H9 (cell line): ENCODE measurements around the gene MSH4. TPM values are rescaled to one million over a fixed set of nuclear protein-coding genes. Genes with fewer than 3 reads are reported as not detected.

Experiments used
- DNase-seq: peaks from one replicate; pipeline ENCODE4 v3.0.0-alpha.2; 2017
- H2AFZ ChIP-seq: one replicate; pipeline ENCODE4 v1.6.1; 2013; ENCODE audit warnings: mild to moderate bottlenecking, low read length, control low read depth, moderate library complexity
- H2AK5ac ChIP-seq: 2 replicates; pipeline ENCODE4 v1.6.1; 2013; ENCODE audit warnings: low read length, control low read depth, mixed read lengths; ENCODE audit not compliant: insufficient read length
- H2BK120ac ChIP-seq: one replicate; pipeline ENCODE4 v1.6.1; 2013; ENCODE audit warnings: low read depth, mild to moderate bottlenecking, low read length, control low read depth, inconsistent platforms; ENCODE audit not compliant: poor library complexity, severe bottlenecking
- H2BK12ac ChIP-seq: 2 replicates; pipeline ENCODE4 v1.6.1; 2013; ENCODE audit warnings: low read length, control low read depth, mixed read lengths, low read depth; ENCODE audit not compliant: insufficient read length
- H2BK15ac ChIP-seq: 2 replicates; pipeline ENCODE4 v1.6.1; 2013; ENCODE audit warnings: low read depth, low read length, control low read depth
- H2BK20ac ChIP-seq: one replicate; pipeline ENCODE4 v1.6.1; 2013; ENCODE audit warnings: low read depth, mild to moderate bottlenecking, low read length, control low read depth, inconsistent platforms; ENCODE audit not compliant: poor library complexity, severe bottlenecking
- H2BK5ac ChIP-seq: 2 replicates; pipeline ENCODE4 v1.6.1; 2013; ENCODE audit warnings: low read length, control low read depth, mixed read lengths; ENCODE audit not compliant: insufficient read length
- H3K14ac ChIP-seq: 2 replicates; pipeline ENCODE4 v1.6.1; 2013; ENCODE audit warnings: low read length, control low read depth; ENCODE audit not compliant: insufficient read depth
- H3K18ac ChIP-seq: 2 replicates; pipeline ENCODE4 v1.6.1; 2013; ENCODE audit warnings: low read depth, mild to moderate bottlenecking, mixed read lengths, low read length, control low read depth; ENCODE audit not compliant: insufficient read length
- H3K23ac ChIP-seq: 2 replicates; pipeline ENCODE4 v1.6.1; 2013; ENCODE audit warnings: low read length, control low read depth, mixed read lengths, low read depth; ENCODE audit not compliant: insufficient read length
- H3K23me2 ChIP-seq: 2 replicates; pipeline ENCODE4 v1.6.1; 2013; ENCODE audit warnings: low read depth, mild to moderate bottlenecking, mixed read lengths, low read length, control low read depth; ENCODE audit not compliant: insufficient read length, poor library complexity, severe bottlenecking
- H3K27ac ChIP-seq: 2 replicates; pipeline ENCODE4 v1.5.1; 2013; ENCODE audit warnings: low read length, control low read depth, mixed read lengths, low read depth; ENCODE audit not compliant: insufficient read length
- H3K27me3 ChIP-seq: 2 replicates; pipeline ENCODE4 v1.6.1; 2013; ENCODE audit warnings: low read length, control low read depth, inconsistent platforms; ENCODE audit not compliant: insufficient read depth
- H3K4ac ChIP-seq: 2 replicates; pipeline ENCODE4 v1.6.1; 2013; ENCODE audit warnings: low read depth, mild to moderate bottlenecking, control low read depth, inconsistent platforms, low read length, moderate library complexity
- H3K4me1 ChIP-seq: 2 replicates; pipeline ENCODE4 v1.6.1; 2013; ENCODE audit warnings: low read length, control low read depth, inconsistent platforms; ENCODE audit not compliant: insufficient read depth
- H3K4me2 ChIP-seq: 2 replicates; pipeline ENCODE4 v1.6.1; 2013; ENCODE audit warnings: low read length, control low read depth, mixed read lengths; ENCODE audit not compliant: insufficient read length, insufficient read depth
- H3K56ac ChIP-seq: 2 replicates; pipeline ENCODE4 v1.6.1; 2013; ENCODE audit warnings: low read depth, mild to moderate bottlenecking, mixed read lengths, low read length, control low read depth; ENCODE audit not compliant: insufficient read length
- H3K79me1 ChIP-seq: 2 replicates; pipeline ENCODE4 v1.6.1; 2013; ENCODE audit warnings: low read depth, mild to moderate bottlenecking, moderate library complexity, low read length, control low read depth, inconsistent platforms; ENCODE audit not compliant: insufficient read depth, poor library complexity, severe bottlenecking
- H3K79me2 ChIP-seq: 2 replicates; pipeline ENCODE4 v1.6.1; 2013; ENCODE audit warnings: low read length, control low read depth, inconsistent platforms; ENCODE audit not compliant: insufficient read depth
- H3K9ac ChIP-seq: 2 replicates; pipeline ENCODE4 v1.6.1; 2013; ENCODE audit warnings: low read length, control low read depth, mixed read lengths; ENCODE audit not compliant: insufficient read length; ENCODE audit errors: extremely low read depth
- H3K9me3 ChIP-seq: one replicate; pipeline ENCODE4 v1.6.1; 2013; ENCODE audit warnings: low read depth, low read length, inconsistent platforms; ENCODE audit not compliant: control insufficient read depth
- H3T11ph ChIP-seq: one replicate; pipeline ENCODE4 v1.6.1; 2013; ENCODE audit warnings: mild to moderate bottlenecking, low read length, control low read depth, inconsistent platforms
- H4K20me1 ChIP-seq: one replicate; pipeline ENCODE4 v1.6.1; 2013; ENCODE audit not compliant: control insufficient read depth, insufficient read length, insufficient read depth
- H4K5ac ChIP-seq: 2 replicates; pipeline ENCODE4 v1.6.1; 2013; ENCODE audit warnings: low read depth, mild to moderate bottlenecking, mixed read lengths, low read length, control low read depth; ENCODE audit not compliant: insufficient read length
- H4K8ac ChIP-seq: replicated peaks from 2 replicates; pipeline ENCODE4 v1.6.1; 2013; ENCODE audit warnings: low read length, control low read depth, mixed read lengths, low read depth; ENCODE audit not compliant: insufficient read length
- H4K91ac ChIP-seq: 2 replicates; pipeline ENCODE4 v1.6.1; 2013; ENCODE audit warnings: low read depth, mild to moderate bottlenecking, moderate library complexity, mixed read lengths, low read length, control low read depth; ENCODE audit not compliant: insufficient read length
- H3K27ac Mint-ChIP-seq, 3 experiments: 2 replicates in 2 of 3; 3 replicates in 1 of 3; pipeline ENCODE4 v1.8.0; 2020 to 2021; ENCODE audit warnings: mixed read lengths in 3 of 3, mild to moderate bottlenecking in 1 of 3, moderate library complexity in 1 of 3
- H3K27me3 Mint-ChIP-seq: 2 replicates; pipeline ENCODE4 v1.8.0; 2021; ENCODE audit warnings: low read depth, mild to moderate bottlenecking, moderate library complexity, mixed read lengths
- H3K36me3 Mint-ChIP-seq, 3 experiments: 2 replicates in 2 of 3; 3 replicates in 1 of 3; pipeline ENCODE4 v1.8.0; 2020 to 2021; ENCODE audit warnings: low read depth in 3 of 3, mixed read lengths in 3 of 3; ENCODE audit not compliant: insufficient read depth in 1 of 3
- H3K4me1 Mint-ChIP-seq, 2 experiments: 2 replicates each; pipeline ENCODE4 v1.8.0; 2020; ENCODE audit warnings: mixed read lengths in 2 of 2
- H3K4me3 Mint-ChIP-seq, 2 experiments: 2 replicates in 1 of 2; 3 replicates in 1 of 2; pipeline ENCODE4 v1.8.0; 2020 to 2021; ENCODE audit warnings: mild to moderate bottlenecking in 2 of 2, mixed read lengths in 2 of 2, moderate library complexity in 1 of 2
- H3K9me3 Mint-ChIP-seq, 2 experiments: 2 replicates in 1 of 2; 3 replicates in 1 of 2; pipeline ENCODE4 v1.8.0; 2020; ENCODE audit warnings: mild to moderate bottlenecking in 2 of 2, mixed read lengths in 2 of 2, moderate library complexity in 1 of 2
- WGBS: extraction: QIAGEN DNeasy Blood & Tissue Kit; methylation state at CpG from one replicate; pipeline ENCODE4 v1.1.7; 2013; ENCODE audit warnings: missing lambda C conversion rate, low lambda C conversion rate, mixed read lengths; ENCODE audit not compliant: insufficient read length; ENCODE audit errors: extremely low coverage; 5-methylcytosine and 5-hydroxymethylcytosine counted together
- total RNA-seq: library from RNA; stranded (reverse); gene quantifications from 2 replicates; pipeline ENCODE4 v1.2.1, GENCODE V29; 2021
- TF ChIP-seq, protein P1 (sequence below): fragments of 200-600 bp; sonication (generic); conservative IDR thresholded peaks from 3 replicates; pipeline ENCODE4 v1.8.0; 2021; ENCODE audit warnings: antibody characterized with exemption, mild to moderate bottlenecking

MSH4 gene
- total RNA-seq, 1 experiment from 2014 or later: 0.63 TPM

DNA sequence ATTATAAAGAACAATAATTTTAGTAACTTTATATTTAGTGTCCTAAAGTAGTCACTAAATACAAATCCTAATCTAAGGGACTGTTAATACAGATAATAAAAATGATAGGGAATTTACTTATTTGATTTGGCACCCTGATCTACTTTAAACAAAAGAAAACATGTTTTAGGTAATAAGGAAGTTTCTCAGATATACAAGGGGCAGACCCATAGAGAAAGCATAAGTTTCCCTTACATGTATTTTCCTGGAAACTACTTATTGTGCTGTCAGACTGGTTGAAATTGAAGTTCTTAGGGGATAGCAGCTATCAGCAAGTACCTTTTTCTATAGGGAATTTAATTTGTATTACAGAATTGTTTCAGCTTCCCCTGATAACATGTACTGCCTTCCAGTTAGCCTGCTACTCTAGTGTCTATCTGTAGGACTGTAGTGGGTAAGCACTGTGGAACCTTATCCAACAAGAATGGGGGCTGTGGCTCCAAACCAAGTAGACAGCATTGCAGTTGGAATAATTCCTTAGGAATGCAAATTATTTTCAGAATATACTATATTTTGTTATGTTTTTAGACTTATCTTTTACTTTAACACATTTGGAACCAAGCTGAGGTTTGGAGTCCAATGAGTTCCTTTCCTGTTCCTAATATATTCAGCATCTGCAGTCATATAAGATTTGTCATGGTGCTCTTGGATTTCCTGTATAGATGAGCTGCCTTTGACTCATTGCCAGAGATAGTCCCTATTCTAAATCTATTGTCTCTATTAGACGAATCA is 14.7 kb downstream of the MSH4 start:
- no peaks in the 10 kb centered on the region for H3K36me3 Mint-ChIP-seq
- no CpG with 5 or more reads among the region's 1 CpG for WGBS
- no peak overlapping the region for H4K8ac ChIP-seq
- H3T11ph ChIP-seq: no peak overlapping the region
- H3K27me3 ChIP-seq: no peaks in the 10 kb centered on the region
- TF ChIP-seq, protein P1, sequence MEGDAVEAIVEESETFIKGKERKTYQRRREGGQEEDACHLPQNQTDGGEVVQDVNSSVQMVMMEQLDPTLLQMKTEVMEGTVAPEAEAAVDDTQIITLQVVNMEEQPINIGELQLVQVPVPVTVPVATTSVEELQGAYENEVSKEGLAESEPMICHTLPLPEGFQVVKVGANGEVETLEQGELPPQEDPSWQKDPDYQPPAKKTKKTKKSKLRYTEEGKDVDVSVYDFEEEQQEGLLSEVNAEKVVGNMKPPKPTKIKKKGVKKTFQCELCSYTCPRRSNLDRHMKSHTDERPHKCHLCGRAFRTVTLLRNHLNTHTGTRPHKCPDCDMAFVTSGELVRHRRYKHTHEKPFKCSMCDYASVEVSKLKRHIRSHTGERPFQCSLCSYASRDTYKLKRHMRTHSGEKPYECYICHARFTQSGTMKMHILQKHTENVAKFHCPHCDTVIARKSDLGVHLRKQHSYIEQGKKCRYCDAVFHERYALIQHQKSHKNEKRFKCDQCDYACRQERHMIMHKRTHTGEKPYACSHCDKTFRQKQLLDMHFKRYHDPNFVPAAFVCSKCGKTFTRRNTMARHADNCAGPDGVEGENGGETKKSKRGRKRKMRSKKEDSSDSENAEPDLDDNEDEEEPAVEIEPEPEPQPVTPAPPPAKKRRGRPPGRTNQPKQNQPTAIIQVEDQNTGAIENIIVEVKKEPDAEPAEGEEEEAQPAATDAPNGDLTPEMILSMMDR: no peak
- no peaks in the 10 kb centered on the region for H3K4me1 Mint-ChIP-seq
- H3K27me3 Mint-ChIP-seq: no peaks in the 10 kb centered on the region
- H4K91ac ChIP-seq: no peak overlapping the region
- H3K79me1 ChIP-seq: no peaks in the 10 kb centered on the region
- H3K4me3 Mint-ChIP-seq: no peak overlapping the region
- H3K9me3 ChIP-seq: no peaks in the 10 kb centered on the region
- H3K56ac ChIP-seq: no peak overlapping the region
- H3K4me2 ChIP-seq: no peak overlapping the region
- no peak overlapping the region for H2BK5ac ChIP-seq
- H3K23me2 ChIP-seq: no peaks in the 10 kb centered on the region
- no peaks in the 10 kb centered on the region for H3K79me2 ChIP-seq
- no peak overlapping the region for H3K9ac ChIP-seq
- H3K27ac ChIP-seq: no peak overlapping the region
- no peak overlapping the region for H2AK5ac ChIP-seq
- no peaks in the 10 kb centered on the region for H3K4me1 ChIP-seq
- no peaks in the 10 kb centered on the region for H3K9me3 Mint-ChIP-seq
- no peak for DNase-seq
- no peaks in the 10 kb centered on the region for H4K20me1 ChIP-seq
- no peak overlapping the region for H2AFZ ChIP-seq
- H2BK15ac ChIP-seq: no peak overlapping the region
- no peak overlapping the region for H3K4ac ChIP-seq
- no peak overlapping the region for H3K23ac ChIP-seq
- no peak overlapping the region for H2BK120ac ChIP-seq
- no peak overlapping the region for H2BK12ac ChIP-seq
- H3K14ac ChIP-seq: no peak overlapping the region
- no peak overlapping the region for H3K27ac Mint-ChIP-seq
- no peak overlapping the region for H4K5ac ChIP-seq
- no peak overlapping the region for H3K18ac ChIP-seq
- H2BK20ac ChIP-seq: no peak overlapping the region
